Adrenal gland (tissue), 12 donors: ENCODE data around the gene PLCB1. TPM values are rescaled to one million over a fixed set of nuclear protein-coding genes. Genes with fewer than 3 reads are reported as not detected.

Source experiments
- DNase-seq, 7 donors: peaks; one replicate each; pipeline ENCODE4 v3.0.0-alpha.2; 2019 to 2020
- H3K27ac ChIP-seq, 5 donors: fragments of 200-600 bp; sonication (generic) in 4 of 5; 1 replicate in 3 of 5; 2 replicates in 2 of 5; pipeline versions ENCODE4 v1.5.1 to v1.8.0; 2016 to 2020; ENCODE audit warnings: mild to moderate bottlenecking in 1 of 5
- H3K27me3 ChIP-seq: fragments of 200-600 bp; 2 replicates; pipeline ENCODE4 v1.8.0; 2021
- H3K36me3 ChIP-seq, 2 donors: fragments of 200-600 bp; replicated peaks in 1 of 2; 1 replicate in 1 of 2; 2 replicates in 1 of 2; pipeline versions ENCODE4 v1.5.1 to v1.8.0; 2018 to 2022
- H3K4me1 ChIP-seq, 2 donors: fragments of 200-600 bp; replicated peaks in 1 of 2; 1 replicate in 1 of 2; 2 replicates in 1 of 2; pipeline versions ENCODE4 v1.5.1 to v1.8.0; 2018 to 2021
- H3K4me3 ChIP-seq, 4 donors: fragments of 200-600 bp; sonication (generic) in 3 of 4; one replicate each; pipeline ENCODE4 v1.5.1; 2016 to 2018
- H3K9me3 ChIP-seq, 3 donors: fragments of 200-600 bp; sonication (generic) in 1 of 3; replicated peaks in 1 of 3; 1 replicate in 2 of 3; 2 replicates in 1 of 3; pipeline versions ENCODE4 v1.5.1 to v1.8.0; 2016 to 2021
- CTCF ChIP-seq, 6 experiments: fragments of 450-650 bp in 4 of 6; fragments of 200-600 bp in 2 of 6; sonication (generic) in 1 of 6; IDR thresholded peaks; 1 replicate in 5 of 6; 2 replicates in 1 of 6; pipeline versions ENCODE4 v1.5.1 to v1.8.0; 2016 to 2021; ENCODE audit warnings: antibody characterized with exemption in 6 of 6, mild to moderate bottlenecking in 2 of 6, moderate library complexity in 1 of 6
- POLR2A ChIP-seq, 2 donors: fragments of 450-650 bp; IDR thresholded peaks; one replicate each; pipeline ENCODE4 v1.6.1; 2017; ENCODE audit warnings: antibody characterized with exemption in 2 of 2, mild to moderate bottlenecking in 2 of 2, moderate library complexity in 1 of 2
- WGBS, 4 donors: extraction: QIAGEN DNeasy Blood & Tissue Kit in 2 of 4; methylation state at CpG; one replicate each; pipeline versions ENCODE4 v1.1.5 to v1.1.7; 2013 to 2017; 5-methylcytosine and 5-hydroxymethylcytosine counted together
- intact Hi-C, 2 donors: fragments of 100-400 bp; cut with DNase I; formaldehyde crosslinking; loops; one replicate each; pipeline versions ENCODE4 v1.14.1 to v1.15.0; 2022 to 2023
- polyA plus RNA-seq, 3 donors: library from polyadenylated mRNA; stranded (reverse); fragments of 200-250 nt in 2 of 3; fragments of 350-450 nt in 1 of 3; fragmentation: Illumina TruSeq in 1 of 3; extraction: RNeasy Lipid Tissue Mini Kit (QIAGEN cat#74804) in 1 of 3; gene quantifications; one replicate each; pipeline ENCODE4 v1.2.3, GENCODE V29; 2013 to 2014
- total RNA-seq, 9 donors: library from RNA; depleted of rRNA in 4 of 9; stranded (reverse); fragments of >200 nt in 4 of 9; fragments of 120-200 nt in 1 of 9; fragmentation: NEBNext Ultra II Directional in 1 of 9; extraction: Animal tissue kit (Norgen Biotek cat#: 25700) in 1 of 9; gene quantifications; one replicate each; pipeline versions ENCODE4 v1.1.0 to v1.2.4, GENCODE V29; 2013 to 2023
- donor health status: healthy with polysubstance abuse.
- donor health status: Bipolar disorder and iron deficiency.
- donor health status: DM: yes; HTN: yes; CAD: no.
- donor health status: DM: no; HTN: no; CAD: no.
- donor health status: DM: no; HTN: no; CAD: no.
- donor health status: DM: yes; HTN: yes; CAD: no.

Gene PLCB1
- total and polyA plus RNA-seq, 12 donors: 7.7 to 56.6 (median 27.9) TPM

GRCh38 chr20:8764344-8764962 lies 632.4 kb downstream of the PLCB1 start:
- intact Hi-C loops: no loop called here
- 77 to 85% (median 81%) methylated on average over 4 of the region's 4 CpGs for WGBS, 4 donors
- H3K4me3 ChIP-seq: no peak overlapping the region
- TF ChIP-seq CTCF (IDR thresholded peaks at IDR 0.05) (no peak), POLR2A (IDR thresholded peaks at IDR 0.05) (no peak)
- H3K27me3 ChIP-seq: no peaks in the 10 kb centered on the region
- no peak overlapping the region for H3K27ac ChIP-seq
- H3K9me3 ChIP-seq: no peaks in the 10 kb centered on the region
- no peaks in the 10 kb centered on the region for H3K4me1 ChIP-seq
- no peak for DNase-seq
- H3K36me3 ChIP-seq: no peaks in the 10 kb centered on the region

- H3K4me3 ChIP-seq: no peak overlapping the region
- no peaks in the 10 kb centered on the region for H3K4me1 ChIP-seq
- no peaks in the 10 kb centered on the region for H3K36me3 ChIP-seq
- intact Hi-C loops: no loop called here
- H3K27me3 ChIP-seq: no peaks in the 10 kb centered on the region
- H3K9me3 ChIP-seq: no peaks in the 10 kb centered on the region
- TF ChIP-seq POLR2A (IDR thresholded peaks at IDR 0.05): no peak
- no peak for TF ChIP-seq CTCF (IDR thresholded peaks at IDR 0.05)
- no peak for DNase-seq
- no peak overlapping the region for H3K27ac ChIP-seq
- WGBS, 4 donors: 88 to 94% (median 91%) methylated on average over 5 of the region's 5 CpGs
Observed at GRCh38 chr20:8766868-8767390, 634.9 kb downstream of the PLCB1 start.

- no peaks in the 10 kb centered on the region for H3K27me3 ChIP-seq
- no peaks in the 10 kb centered on the region for H3K9me3 ChIP-seq
- TF ChIP-seq CTCF (IDR thresholded peaks at IDR 0.05) (no peak), POLR2A (IDR thresholded peaks at IDR 0.05) (no peak)
- H3K4me3 ChIP-seq: no peak overlapping the region
- peak in 4 of 7 donors; percentile 20 to 58 (median 34) for DNase-seq
- intact Hi-C loops: no loop called here
- H3K36me3 ChIP-seq: no peaks in the 10 kb centered on the region
- H3K4me1 ChIP-seq: no peaks in the 10 kb centered on the region
- H3K27ac ChIP-seq: no peak overlapping the region
- 57 to 69% (median 61%) methylated on average over 5 of the region's 5 CpGs for WGBS, 4 donors
Observed at GRCh38 chr20:8774412-8774811, 642.3 kb downstream of the PLCB1 start.

- H3K27ac ChIP-seq: no peak overlapping the region
- intact Hi-C loops: no loop called here
- no peak for DNase-seq
- no peaks in the 10 kb centered on the region for H3K36me3 ChIP-seq
- 86 to 94% (median 91%) methylated on average over 4 of the region's 4 CpGs for WGBS, 4 donors
- TF ChIP-seq CTCF (IDR thresholded peaks at IDR 0.05) (no peak), POLR2A (IDR thresholded peaks at IDR 0.05) (no peak)
- no peaks in the 10 kb centered on the region for H3K27me3 ChIP-seq
- no peak overlapping the region for H3K4me3 ChIP-seq
- H3K4me1 ChIP-seq: no peaks in the 10 kb centered on the region
- H3K9me3 ChIP-seq: no peaks in the 10 kb centered on the region
Observed at GRCh38 chr20:8777911-8778310, 645.8 kb downstream of the PLCB1 start.
